ENCODE results near the gene KCNMA1. TPM values are rescaled to one million over a fixed set of nuclear protein-coding genes. Genes with fewer than 3 reads are reported as not detected.

The KCNMA1 gene
- total RNA-seq, 4 donors from 2014 or later, result 68.4 to 170 (median 119) TPM

GRCh38 chr10:77146712-77147336 is 490.8 kb downstream of the KCNMA1 start:
- TF ChIP-seq CTCF (IDR thresholded peaks at IDR 0.05) (no peak), EP300 (IDR thresholded peaks at IDR 0.05; ENCODE audit: low read depth) (no peak), POLR2A (IDR thresholded peaks at IDR 0.05) (no peak), POLR2AphosphoS5 (IDR thresholded peaks at IDR 0.05) (no peak)
- Histone ChIP-seq H3K4me3 (no peak overlapping the region), H3K36me3 (no peaks in the 10 kb centered on the region), H3K27me3 (no peaks in the 10 kb centered on the region), H3K4me1 (no peaks in the 10 kb centered on the region), H3K27ac (no peak overlapping the region), H3K9me3 (no peaks in the 10 kb centered on the region)
- intact Hi-C loops (cut with DNase I; ENCODE audit: low total_unique reads) (no loop called here), in situ Hi-C loops (cut with MboI; ENCODE audit: low pct_ligation_motif_present in 1 of 4, low pct_unique_long_range_greater_than_20kb in 1 of 4, low sequenced_read_pairs in 3 of 4) (no loop called here)
- no peak for DNase-seq
- 63 to 79% methylated on average over 3 to 5 of the region's 5 CpGs for WGBS, 2 donors (ENCODE audit: low coverage in 1 of 2)

GRCh38 chr10:77144656-77145055 is 493.0 kb downstream of the KCNMA1 start:
- 85 to 92% methylated on average over 2 to 3 of the region's 3 CpGs for WGBS, 2 donors (ENCODE audit: low coverage in 1 of 2)
- H3K27ac ChIP-seq, result no peak overlapping the region
- H3K4me3 ChIP-seq, result no peak overlapping the region
- intact Hi-C loops (cut with DNase I; ENCODE audit: low total_unique reads), result no loop called here
- H3K4me1 ChIP-seq, result peaks cover 0 to under 1% (median 0%) of the 10 kb centered on the region in 4 donors
- TF ChIP-seq POLR2A (IDR thresholded peaks at IDR 0.05), result no peak
- no peak for DNase-seq
- no peaks in the 10 kb centered on the region for H3K9me3 ChIP-seq
- H3K36me3 ChIP-seq, result no peaks in the 10 kb centered on the region
- in situ Hi-C loops (cut with MboI; ENCODE audit: low pct_ligation_motif_present in 1 of 4, low pct_unique_long_range_greater_than_20kb in 1 of 4, low sequenced_read_pairs in 3 of 4), result no loop called here
- no peaks in the 10 kb centered on the region for H3K27me3 ChIP-seq

- Histone ChIP-seq H3K36me3 (no peaks in the 10 kb centered on the region), H3K27ac (no peak overlapping the region), H3K9me3 (no peaks in the 10 kb centered on the region), H3K4me3 (no peak overlapping the region), H3K27me3 (no peaks in the 10 kb centered on the region), H3K4me1 (peaks cover 0 to 3% (median 0%) of the 10 kb centered on the region in 4 donors)
- in situ Hi-C loops (cut with MboI; ENCODE audit: low pct_ligation_motif_present in 1 of 4, low pct_unique_long_range_greater_than_20kb in 1 of 4, low sequenced_read_pairs in 3 of 4), result no loop called here
- no peak for TF ChIP-seq CTCF (IDR thresholded peaks at IDR 0.05)
- no peak for TF ChIP-seq POLR2AphosphoS5 (IDR thresholded peaks at IDR 0.05)
- no peak for TF ChIP-seq POLR2A (IDR thresholded peaks at IDR 0.05)
- no peak for TF ChIP-seq EP300 (IDR thresholded peaks at IDR 0.05; ENCODE audit: low read depth)
- intact Hi-C loops (cut with DNase I; ENCODE audit: low total_unique reads), result no loop called here
- no peak for DNase-seq
- 71 to 79% methylated on average over 5 to 6 of the region's 6 CpGs for WGBS, 2 donors (ENCODE audit: low coverage in 1 of 2)
Observed at GRCh38 chr10:77139252-77140160, 498.1 kb downstream of the KCNMA1 start.

- Histone ChIP-seq H3K4me1 (peaks cover 0 to 3% (median 0%) of the 10 kb centered on the region in 4 donors), H3K9me3 (no peaks in the 10 kb centered on the region), H3K36me3 (no peaks in the 10 kb centered on the region), H3K27me3 (no peaks in the 10 kb centered on the region), H3K4me3 (no peak overlapping the region), H3K27ac (no peak overlapping the region)
- 75 to 87% methylated on average over 6 of the region's 6 CpGs for WGBS, 2 donors (ENCODE audit: low coverage in 1 of 2)
- no peak for DNase-seq
- intact Hi-C loops (cut with DNase I; ENCODE audit: low total_unique reads) (no loop called here), in situ Hi-C loops (cut with MboI; ENCODE audit: low pct_ligation_motif_present in 1 of 4, low pct_unique_long_range_greater_than_20kb in 1 of 4, low sequenced_read_pairs in 3 of 4) (no loop called here)
- TF ChIP-seq POLR2A (IDR thresholded peaks at IDR 0.05) (no peak), CTCF (IDR thresholded peaks at IDR 0.05) (no peak), POLR2AphosphoS5 (IDR thresholded peaks at IDR 0.05) (no peak), EP300 (IDR thresholded peaks at IDR 0.05; ENCODE audit: low read depth) (no peak)
Observed at GRCh38 chr10:77138541-77138940, 499.1 kb downstream of the KCNMA1 start.
